ENCODE results near the gene DACT2.
"Not testable (repeated sequence)": the region's sequence is repeated elsewhere in the genome, so short reads cannot be mapped to it uniquely, and the experiment has no call there.

DACT2 gene

DNA sequence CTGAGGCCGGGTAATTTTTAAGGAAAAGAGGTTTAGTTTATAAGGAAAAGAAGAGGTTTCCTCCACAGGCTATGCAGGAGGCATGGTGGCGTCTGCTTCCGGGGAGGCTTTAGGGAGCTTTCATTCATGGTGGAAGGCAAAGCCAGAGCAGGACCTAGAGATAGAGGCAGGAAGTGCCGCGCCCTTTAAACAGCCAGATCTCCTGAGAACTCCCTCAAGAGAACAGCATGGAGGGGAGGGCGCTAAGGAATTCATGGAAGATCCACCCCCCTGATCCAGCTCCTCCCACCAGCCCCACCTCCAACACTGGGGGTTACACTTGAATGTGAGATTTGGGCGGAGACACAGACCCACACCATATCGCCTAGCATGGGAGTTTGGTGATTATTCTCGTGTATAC, 13.9 kb upstream of the DACT2 start:
- DNase-seq = no peak
- in situ Hi-C loops (cut with HindIII; ENCODE audit: low pct_ligation_motif_present, low pct_unique_long_range_greater_than_20kb, low sequenced_read_pairs) = no loop called here

- in situ Hi-C loops (cut with HindIII; ENCODE audit: low pct_ligation_motif_present, low pct_unique_long_range_greater_than_20kb, low sequenced_read_pairs) = no loop called here
Measured at GRCh38 chr6:168333039-168333438, 13.5 kb upstream of the DACT2 start.

GRCh38 chr6:168332020-168332419, 12.4 kb upstream of the DACT2 start:
- in situ Hi-C loops (cut with HindIII; ENCODE audit: low pct_ligation_motif_present, low pct_unique_long_range_greater_than_20kb, low sequenced_read_pairs) = no loop called here
- DNase-seq = no peak

More at GRCh38 chr6:168333039-168333438, 13.5 kb upstream of the DACT2 start:
- peak; percentile 33 for DNase-seq

GRCh38 chr6:168331058-168331457, 11.5 kb upstream of the DACT2 start:
- in situ Hi-C loops (cut with HindIII; ENCODE audit: low pct_ligation_motif_present, low pct_unique_long_range_greater_than_20kb, low sequenced_read_pairs) = no loop called here
- DNase-seq = no peak

- no peak for DNase-seq
- in situ Hi-C loops (cut with HindIII; ENCODE audit: low pct_ligation_motif_present, low pct_unique_long_range_greater_than_20kb, low sequenced_read_pairs) = no loop called here
Measured at GRCh38 chr6:168330403-168330802, 10.8 kb upstream of the DACT2 start.

DNA sequence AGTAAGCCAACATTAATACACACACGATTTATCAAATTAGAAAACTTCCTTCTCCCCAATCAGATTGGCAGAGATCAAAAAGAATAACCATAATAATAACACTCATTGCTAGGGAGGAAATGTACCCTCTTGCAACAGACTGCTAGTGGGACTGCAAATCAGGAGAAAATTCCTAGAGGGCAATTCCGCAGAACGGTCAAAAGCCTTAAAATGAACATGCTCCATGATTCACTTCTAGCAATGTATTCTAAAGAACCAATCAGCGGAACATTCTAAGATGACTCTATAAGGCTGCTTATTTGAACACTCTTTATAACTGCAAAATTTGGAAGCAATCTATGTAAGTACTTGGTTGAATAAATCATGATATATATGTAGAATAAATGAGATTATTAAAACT, 8.5 kb upstream of the DACT2 start:
- in situ Hi-C loops (cut with HindIII; ENCODE audit: low pct_ligation_motif_present, low pct_unique_long_range_greater_than_20kb, low sequenced_read_pairs) = no loop called here
- no peak for DNase-seq

- in situ Hi-C loops (cut with HindIII; ENCODE audit: low pct_ligation_motif_present, low pct_unique_long_range_greater_than_20kb, low sequenced_read_pairs) = no loop called here
- DNase-seq = no peak
Measured at GRCh38 chr6:168326294-168327261, 7.0 kb upstream of the DACT2 start.

GRCh38 chr6:168322966-168323365, 3.4 kb upstream of the DACT2 start:
- no peak for DNase-seq
- in situ Hi-C loops (cut with HindIII; ENCODE audit: low pct_ligation_motif_present, low pct_unique_long_range_greater_than_20kb, low sequenced_read_pairs) = no loop called here

DNA sequence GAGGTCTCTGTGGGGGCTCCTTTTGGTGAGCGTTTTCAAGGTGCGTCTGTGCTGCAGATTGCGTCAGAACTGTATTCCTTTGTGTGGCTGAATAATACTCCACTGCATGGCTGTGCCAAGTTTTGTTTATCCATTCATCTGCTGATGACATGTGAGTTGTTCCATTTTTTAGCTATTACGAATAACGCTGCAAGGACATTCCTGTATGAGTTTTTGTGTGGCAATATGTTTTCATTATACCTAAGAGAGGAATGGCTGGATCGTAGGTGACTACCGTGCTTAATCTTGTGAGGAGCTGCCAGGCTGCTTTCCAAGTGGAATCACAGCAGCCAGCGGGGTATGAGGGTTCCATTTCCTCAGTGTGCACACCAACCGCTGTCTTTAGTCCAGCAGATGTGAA, 1.1 kb upstream of the DACT2 start:
- no peak for DNase-seq
- in situ Hi-C loops (cut with HindIII; ENCODE audit: low pct_ligation_motif_present, low pct_unique_long_range_greater_than_20kb, low sequenced_read_pairs) = no loop called here

GRCh38 chr6:168318579-168319278, 848 bp downstream of the DACT2 start:
- no peak for DNase-seq
- in situ Hi-C loops (cut with HindIII; ENCODE audit: low pct_ligation_motif_present, low pct_unique_long_range_greater_than_20kb, low sequenced_read_pairs) = no loop called here

- in situ Hi-C loops (cut with HindIII; ENCODE audit: low pct_ligation_motif_present, low pct_unique_long_range_greater_than_20kb, low sequenced_read_pairs) = no loop called here
- no peak for DNase-seq
Measured at GRCh38 chr6:168318090-168318489, 1.5 kb downstream of the DACT2 start.

- in situ Hi-C loops (cut with HindIII; ENCODE audit: low pct_ligation_motif_present, low pct_unique_long_range_greater_than_20kb, low sequenced_read_pairs) = no loop called here
- DNase-seq = no peak
Measured at GRCh38 chr6:168315596-168315995, 4.0 kb downstream of the DACT2 start.

DNA sequence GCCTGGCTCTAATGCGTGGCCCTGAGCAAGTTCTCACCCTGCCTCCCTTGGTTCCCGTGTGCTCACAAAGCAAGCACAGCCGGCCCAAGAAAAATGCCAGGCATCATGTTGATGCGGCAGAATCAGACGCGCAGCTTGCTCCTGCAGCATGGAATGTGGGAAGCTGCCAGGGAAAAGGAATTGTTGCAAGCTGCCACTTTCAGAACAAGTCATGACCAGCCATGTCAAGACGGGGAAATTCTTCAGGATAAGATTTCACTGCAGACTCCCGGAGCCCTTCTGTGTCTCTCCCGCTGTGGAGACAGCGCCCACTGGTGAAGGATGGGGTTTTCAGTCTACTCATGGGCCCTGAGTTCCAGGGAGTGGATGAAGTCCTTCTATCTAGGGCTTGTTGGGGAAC, 4.6 kb downstream of the DACT2 start:
- in situ Hi-C loops (cut with HindIII; ENCODE audit: low pct_ligation_motif_present, low pct_unique_long_range_greater_than_20kb, low sequenced_read_pairs) = no loop called here
- peak; percentile 28 for DNase-seq

- no peak for DNase-seq
- in situ Hi-C loops (cut with HindIII; ENCODE audit: low pct_ligation_motif_present, low pct_unique_long_range_greater_than_20kb, low sequenced_read_pairs) = no loop called here
Measured at GRCh38 chr6:168314021-168314420, 5.6 kb downstream of the DACT2 start.

- in situ Hi-C loops (cut with HindIII; ENCODE audit: low pct_ligation_motif_present, low pct_unique_long_range_greater_than_20kb, low sequenced_read_pairs) = no loop called here
- DNase-seq = no peak
Measured at GRCh38 chr6:168313431-168314011, 6.1 kb downstream of the DACT2 start.

- in situ Hi-C loops (cut with HindIII; ENCODE audit: low pct_ligation_motif_present, low pct_unique_long_range_greater_than_20kb, low sequenced_read_pairs); DNase-seq: not testable (repeated sequence)
Measured at GRCh38 chr6:168312125-168312507, 7.5 kb downstream of the DACT2 start.

GRCh38 chr6:168311410-168312124, 8.0 kb downstream of the DACT2 start:
- no peak for DNase-seq
- in situ Hi-C loops (cut with HindIII; ENCODE audit: low pct_ligation_motif_present, low pct_unique_long_range_greater_than_20kb, low sequenced_read_pairs) = no loop called here

DNA sequence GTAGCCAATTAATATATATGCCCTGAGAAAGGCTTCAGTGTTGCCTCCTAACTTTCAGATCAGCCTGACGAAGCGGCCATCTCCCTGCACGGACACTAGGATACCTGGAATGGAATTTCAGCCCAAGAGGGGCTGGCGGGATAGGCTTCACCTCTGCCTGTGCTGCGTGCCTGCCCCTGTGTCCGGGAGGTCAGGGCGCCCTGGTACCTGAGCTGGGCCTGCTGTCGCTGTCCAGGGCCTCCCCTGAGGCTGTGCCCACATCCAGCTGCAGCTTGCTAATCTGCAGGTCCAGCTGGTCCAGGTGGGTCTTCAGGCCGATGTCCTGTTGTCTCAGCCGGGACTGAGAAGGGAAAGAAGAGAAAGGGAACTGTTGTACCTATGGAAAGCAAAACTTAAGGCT, 8.6 kb downstream of the DACT2 start:
- no peak for DNase-seq
- in situ Hi-C loops (cut with HindIII; ENCODE audit: low pct_ligation_motif_present, low pct_unique_long_range_greater_than_20kb, low sequenced_read_pairs) = no loop called here

DNA sequence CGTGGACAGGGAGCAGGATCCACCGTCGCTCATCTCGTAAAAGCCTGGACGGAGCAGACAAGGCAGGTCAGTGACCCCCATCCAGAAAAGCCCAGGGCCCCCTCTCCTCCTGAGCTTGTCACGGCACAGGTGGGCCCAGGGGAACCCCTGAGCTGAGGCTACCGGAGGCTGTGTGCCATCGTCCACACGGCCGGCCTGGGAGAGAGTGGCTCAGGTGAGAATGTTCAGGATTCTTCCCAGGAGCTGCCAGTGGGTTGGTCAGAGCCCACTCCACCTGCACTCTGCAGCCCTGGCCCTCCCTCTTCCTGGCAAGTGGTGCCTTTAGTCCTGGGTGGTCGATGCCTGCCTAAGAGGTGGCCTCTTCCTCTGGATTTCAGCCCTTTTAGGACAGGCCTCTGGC, 9.2 kb downstream of the DACT2 start:
- DNase-seq = no peak
- in situ Hi-C loops (cut with HindIII; ENCODE audit: low pct_ligation_motif_present, low pct_unique_long_range_greater_than_20kb, low sequenced_read_pairs) = no loop called here
